Lower leg skin (tissue), 3 donors: ENCODE measurements around the gene EPN1.

Experiments used
- POLR2A ChIP-seq, 2 donors: fragments of 450-650 bp; IDR thresholded peaks; one replicate each; pipeline ENCODE4 v1.6.1; 2016 to 2017; ENCODE audit warnings: antibody characterized with exemption in 2 of 2, mild to moderate bottlenecking in 1 of 2, moderate library complexity in 1 of 2
- TF ChIP-seq, protein P1 (sequence below), 3 donors: fragments of 450-650 bp; IDR thresholded peaks; one replicate each; pipeline ENCODE4 v1.5.1; 2016; ENCODE audit warnings: antibody characterized with exemption in 3 of 3, mild to moderate bottlenecking in 3 of 3, moderate library complexity in 2 of 3

DNA sequence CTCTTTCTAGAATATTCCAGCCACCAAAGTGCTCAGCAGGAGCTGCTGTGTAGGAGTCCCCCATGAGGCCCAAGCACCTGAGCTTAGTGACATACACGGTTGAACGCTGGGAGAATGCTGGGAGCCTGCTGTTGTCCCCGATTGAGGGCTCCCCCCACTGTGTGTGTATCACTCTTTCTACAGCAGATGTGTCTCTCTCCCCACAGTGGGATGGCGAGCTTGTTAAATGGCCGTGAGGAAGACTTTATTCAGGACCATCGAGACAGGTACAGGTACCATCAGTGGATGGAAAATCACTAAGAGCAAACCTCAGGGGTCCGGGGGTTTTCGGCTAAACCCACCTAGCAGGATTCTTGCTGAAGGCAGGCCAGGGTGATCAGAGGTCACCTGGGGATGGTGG is 22.7 kb downstream of the EPN1 start:
- TF ChIP-seq, protein P1, sequence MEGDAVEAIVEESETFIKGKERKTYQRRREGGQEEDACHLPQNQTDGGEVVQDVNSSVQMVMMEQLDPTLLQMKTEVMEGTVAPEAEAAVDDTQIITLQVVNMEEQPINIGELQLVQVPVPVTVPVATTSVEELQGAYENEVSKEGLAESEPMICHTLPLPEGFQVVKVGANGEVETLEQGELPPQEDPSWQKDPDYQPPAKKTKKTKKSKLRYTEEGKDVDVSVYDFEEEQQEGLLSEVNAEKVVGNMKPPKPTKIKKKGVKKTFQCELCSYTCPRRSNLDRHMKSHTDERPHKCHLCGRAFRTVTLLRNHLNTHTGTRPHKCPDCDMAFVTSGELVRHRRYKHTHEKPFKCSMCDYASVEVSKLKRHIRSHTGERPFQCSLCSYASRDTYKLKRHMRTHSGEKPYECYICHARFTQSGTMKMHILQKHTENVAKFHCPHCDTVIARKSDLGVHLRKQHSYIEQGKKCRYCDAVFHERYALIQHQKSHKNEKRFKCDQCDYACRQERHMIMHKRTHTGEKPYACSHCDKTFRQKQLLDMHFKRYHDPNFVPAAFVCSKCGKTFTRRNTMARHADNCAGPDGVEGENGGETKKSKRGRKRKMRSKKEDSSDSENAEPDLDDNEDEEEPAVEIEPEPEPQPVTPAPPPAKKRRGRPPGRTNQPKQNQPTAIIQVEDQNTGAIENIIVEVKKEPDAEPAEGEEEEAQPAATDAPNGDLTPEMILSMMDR (IDR thresholded peaks at IDR 0.05) = no peak
- no peak for TF ChIP-seq POLR2A (IDR thresholded peaks at IDR 0.05)
